ENCODE results near the gene KCNH2.

Gene KCNH2

DNA sequence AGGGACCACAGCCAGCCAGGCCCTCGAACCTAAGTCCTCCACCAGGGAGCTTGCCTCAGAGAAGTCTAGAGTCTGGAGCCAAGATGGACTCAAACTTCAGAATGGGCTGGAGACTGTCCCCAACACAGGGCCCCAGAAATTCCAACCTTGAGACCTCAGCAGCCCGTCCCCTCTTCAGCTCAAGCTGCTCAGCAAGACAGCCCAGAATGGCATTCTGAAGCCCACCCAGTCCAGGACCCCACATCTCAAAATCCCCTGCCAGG, 15.9 kb downstream of the KCNH2 start:
- Histone ChIP-seq H3K9ac (ENCODE audit: low read length) (peak overlapping the region; percentile 34), H3K27ac (ENCODE audit: low read depth, low read length) (peak overlapping the region; percentile 89), H3K4me1 (ENCODE audit: insufficient read depth, low read length) (peaks cover 60% of the 10 kb centered on the region)

DNA sequence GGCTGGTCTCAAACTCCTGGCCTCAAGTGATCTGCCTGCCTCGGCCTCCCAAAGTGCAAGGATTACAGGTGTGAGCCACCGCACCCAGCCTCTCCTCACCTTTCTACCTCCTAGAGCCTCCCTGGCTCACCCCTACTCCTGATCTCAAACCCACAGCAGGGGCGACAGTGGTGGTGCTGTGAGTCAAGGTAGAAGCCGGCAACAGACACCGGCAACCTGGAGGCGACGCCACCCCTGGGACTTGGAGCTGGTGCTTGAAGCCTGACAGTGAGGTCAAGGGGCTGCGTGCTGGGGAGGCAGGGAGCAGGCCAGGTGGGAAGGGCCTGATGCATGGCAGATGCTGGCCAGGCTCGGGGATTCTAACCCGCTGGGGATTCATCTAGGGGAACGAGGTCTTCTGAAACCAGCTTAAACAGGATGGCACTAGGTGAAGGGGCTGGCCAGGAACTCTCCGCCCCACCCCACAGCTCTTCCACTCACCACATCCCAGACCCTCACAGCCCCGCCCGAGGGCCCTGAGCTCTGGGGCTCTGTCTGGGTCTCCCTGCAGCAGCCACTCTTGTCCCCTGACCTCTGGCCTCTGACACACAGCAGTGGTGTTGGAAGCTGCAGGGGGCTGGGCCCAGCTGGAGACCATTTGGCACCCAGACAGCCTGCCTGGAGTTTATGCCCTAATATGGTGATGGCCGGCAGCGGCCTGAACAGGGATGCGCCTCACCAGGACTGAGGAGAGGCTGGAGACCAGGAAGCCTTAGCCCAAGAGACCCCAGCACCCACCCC, 16.4 kb downstream of the KCNH2 start:
- no peaks in the 10 kb centered on the region for H3K9me3 ChIP-seq (ENCODE audit: low read length)
- H3K27me3 ChIP-seq (ENCODE audit: control insufficient read depth in 1 of 2, insufficient read depth in 2 of 2, low read length in 2 of 2), result no peaks in the 10 kb centered on the region
- peaks cover 58% of the 10 kb centered on the region for H3K4me1 ChIP-seq (ENCODE audit: insufficient read depth, low read length)
- H3K27ac ChIP-seq (ENCODE audit: low read depth, low read length), result peak overlapping the region; percentile 89
- H3K4me3 ChIP-seq (ENCODE audit: low read depth in 1 of 2, low read length in 2 of 2), result no peak overlapping the region
- peak overlapping the region; percentile 34 for H3K9ac ChIP-seq (ENCODE audit: low read length)
- H3K36me3 ChIP-seq (ENCODE audit: insufficient read depth, low read length), result no peaks in the 10 kb centered on the region

More for the DNA sequence above, 15.9 kb downstream of the KCNH2 start:
- Histone ChIP-seq H3K9me3 (ENCODE audit: low read length) (no peaks in the 10 kb centered on the region), H3K27me3 (ENCODE audit: control insufficient read depth in 1 of 2, insufficient read depth in 2 of 2, low read length in 2 of 2) (no peaks in the 10 kb centered on the region), H3K36me3 (ENCODE audit: insufficient read depth, low read length) (no peaks in the 10 kb centered on the region), H3K4me3 (ENCODE audit: low read depth in 1 of 2, low read length in 2 of 2) (no peak overlapping the region)

DNA sequence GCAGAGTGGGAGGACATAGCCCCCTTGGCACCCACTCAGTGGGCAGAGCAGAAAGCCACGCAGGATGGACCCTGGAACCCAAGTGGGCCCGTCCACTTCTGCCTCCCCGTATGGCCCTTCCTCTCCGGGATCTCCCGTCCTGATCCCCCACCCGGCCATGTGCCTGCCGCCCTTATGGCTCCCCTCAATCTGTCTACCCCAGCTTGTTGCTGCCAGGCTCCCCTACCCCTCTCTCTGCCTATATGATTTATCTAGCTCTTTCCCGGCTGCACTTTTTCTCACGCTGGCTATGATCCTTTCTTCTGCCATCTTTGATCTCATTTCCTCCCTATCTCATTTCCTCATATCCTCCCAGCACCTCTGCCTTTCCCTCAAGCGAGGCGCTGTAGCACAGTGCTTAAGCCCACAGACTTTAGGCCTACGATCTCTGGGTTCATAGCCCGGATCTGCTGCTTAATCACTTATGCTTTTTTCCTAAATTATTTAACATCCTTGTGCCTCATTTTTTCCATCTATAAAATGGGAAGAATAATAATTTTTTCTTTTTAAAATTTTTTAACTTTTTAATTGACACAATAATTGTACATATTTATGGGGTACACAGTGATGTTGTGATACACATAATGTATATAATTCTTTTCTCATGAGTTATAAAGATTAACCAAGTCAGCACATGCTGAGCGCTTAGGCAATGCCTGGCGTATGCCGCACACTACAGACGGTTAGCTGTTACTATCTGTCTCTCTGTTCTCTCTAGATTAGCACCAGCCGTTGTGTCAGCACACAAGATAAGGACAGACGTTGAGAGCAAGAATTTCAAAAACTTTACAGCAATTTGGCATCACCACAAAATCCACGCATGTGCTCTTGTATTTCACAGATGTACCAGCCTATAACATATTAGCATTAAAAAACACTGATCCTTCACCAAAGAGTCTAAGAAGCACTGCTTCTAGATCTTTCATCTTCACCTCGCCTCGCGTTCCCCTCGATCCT, 18.1 kb downstream of the KCNH2 start:
- Histone ChIP-seq H3K4me1 (ENCODE audit: insufficient read depth, low read length) (peaks cover 56% of the 10 kb centered on the region), H3K9ac (ENCODE audit: low read length) (no peak overlapping the region), H3K4me3 (ENCODE audit: low read depth in 1 of 2, low read length in 2 of 2) (no peak overlapping the region), H3K9me3 (ENCODE audit: low read length) (no peaks in the 10 kb centered on the region), H3K27ac (ENCODE audit: low read depth, low read length) (no peak overlapping the region), H3K27me3 (ENCODE audit: control insufficient read depth in 1 of 2, insufficient read depth in 2 of 2, low read length in 2 of 2) (no peaks in the 10 kb centered on the region), H3K36me3 (ENCODE audit: insufficient read depth, low read length) (no peaks in the 10 kb centered on the region)

DNA sequence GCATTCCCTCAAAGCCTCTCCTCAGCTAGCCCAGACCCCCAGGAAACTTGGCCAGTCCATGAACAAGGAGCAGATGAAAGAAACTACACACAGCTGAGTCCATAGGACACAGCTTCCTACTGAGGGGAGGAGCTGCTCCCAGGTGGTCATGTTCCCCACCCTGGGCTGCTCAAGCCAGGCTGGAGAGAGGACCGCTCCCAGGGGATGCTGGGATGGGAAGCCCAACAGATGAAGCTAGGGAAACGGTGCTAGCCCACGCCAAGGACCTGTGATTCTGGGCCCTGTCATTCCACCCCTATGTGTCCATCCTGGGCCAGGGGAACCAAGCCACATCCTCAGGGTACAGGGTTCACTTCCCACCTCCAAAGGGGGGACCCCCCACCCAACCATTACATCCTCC, 19.0 kb downstream of the KCNH2 start:
- peaks cover 57% of the 10 kb centered on the region for H3K4me1 ChIP-seq (ENCODE audit: insufficient read depth, low read length)
- H3K27me3 ChIP-seq (ENCODE audit: control insufficient read depth in 1 of 2, insufficient read depth in 2 of 2, low read length in 2 of 2), result no peaks in the 10 kb centered on the region
- H3K27ac ChIP-seq (ENCODE audit: low read depth, low read length), result peak overlapping the region; percentile 17
- H3K4me3 ChIP-seq (ENCODE audit: low read depth in 1 of 2, low read length in 2 of 2), result no peak overlapping the region
- H3K9me3 ChIP-seq (ENCODE audit: low read length), result no peaks in the 10 kb centered on the region
- no peaks in the 10 kb centered on the region for H3K36me3 ChIP-seq (ENCODE audit: insufficient read depth, low read length)
- no peak overlapping the region for H3K9ac ChIP-seq (ENCODE audit: low read length)

DNA sequence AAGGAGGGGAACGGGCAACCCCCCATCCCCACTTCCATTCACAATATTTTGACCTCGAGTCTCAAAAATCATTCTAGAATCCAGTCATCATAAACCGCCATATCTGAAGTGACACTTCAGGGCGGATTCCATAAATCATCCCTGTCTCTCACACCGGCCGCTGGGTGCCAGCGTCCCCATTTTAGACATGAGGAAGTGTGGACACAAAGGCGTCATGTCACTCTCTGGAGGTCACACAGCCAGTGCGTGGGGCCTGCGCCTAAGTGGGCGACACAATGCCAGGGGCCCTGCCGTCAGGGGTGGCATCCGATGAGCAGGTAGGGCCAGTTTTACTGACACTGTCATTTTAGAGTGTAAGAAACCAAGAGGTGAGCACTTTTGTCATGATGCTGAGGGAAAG, 19.5 kb downstream of the KCNH2 start:
- Histone ChIP-seq H3K27ac (ENCODE audit: low read depth, low read length) (peak overlapping the region; percentile 17), H3K36me3 (ENCODE audit: insufficient read depth, low read length) (no peaks in the 10 kb centered on the region), H3K27me3 (ENCODE audit: control insufficient read depth in 1 of 2, insufficient read depth in 2 of 2, low read length in 2 of 2) (no peaks in the 10 kb centered on the region), H3K4me1 (ENCODE audit: insufficient read depth, low read length) (peaks cover 57% of the 10 kb centered on the region), H3K9me3 (ENCODE audit: low read length) (no peaks in the 10 kb centered on the region), H3K9ac (ENCODE audit: low read length) (no peak overlapping the region), H3K4me3 (ENCODE audit: low read depth in 1 of 2, low read length in 2 of 2) (no peak overlapping the region)

DNA sequence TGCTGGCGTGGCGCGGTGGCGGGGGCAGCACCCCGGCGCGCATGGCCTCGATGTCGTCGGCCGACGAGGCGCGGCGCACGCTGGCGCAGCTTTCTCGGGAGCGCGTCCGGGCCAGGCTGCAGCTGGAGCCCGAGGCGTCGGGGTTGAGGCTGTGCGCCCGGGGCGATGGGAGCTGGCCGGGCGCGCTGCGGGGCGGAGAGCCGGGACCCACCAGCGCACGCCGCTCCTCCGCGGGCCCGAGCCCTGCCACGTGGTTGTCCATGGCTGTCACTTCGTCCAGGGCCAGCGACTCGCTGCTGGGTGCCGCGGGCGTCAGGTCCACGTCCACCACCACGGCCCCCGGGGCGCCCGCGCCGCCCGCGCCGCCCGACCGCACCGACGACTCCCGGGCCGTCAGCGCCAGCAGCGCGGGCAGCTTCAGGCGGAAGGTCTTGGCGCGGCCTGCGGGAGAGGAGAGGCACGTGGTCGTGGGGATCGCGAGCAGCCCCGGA, 20.0 kb downstream of the KCNH2 start:
- no peak overlapping the region for H3K9ac ChIP-seq (ENCODE audit: low read length)
- peaks cover 57% of the 10 kb centered on the region for H3K4me1 ChIP-seq (ENCODE audit: insufficient read depth, low read length)
- H3K9me3 ChIP-seq (ENCODE audit: low read length), result no peaks in the 10 kb centered on the region
- H3K27ac ChIP-seq (ENCODE audit: low read depth, low read length), result no peak overlapping the region
- H3K36me3 ChIP-seq (ENCODE audit: insufficient read depth, low read length), result no peaks in the 10 kb centered on the region
- H3K27me3 ChIP-seq (ENCODE audit: control insufficient read depth in 1 of 2, insufficient read depth in 2 of 2, low read length in 2 of 2), result no peaks in the 10 kb centered on the region
- H3K4me3 ChIP-seq (ENCODE audit: low read depth in 1 of 2, low read length in 2 of 2), result no peak overlapping the region

DNA sequence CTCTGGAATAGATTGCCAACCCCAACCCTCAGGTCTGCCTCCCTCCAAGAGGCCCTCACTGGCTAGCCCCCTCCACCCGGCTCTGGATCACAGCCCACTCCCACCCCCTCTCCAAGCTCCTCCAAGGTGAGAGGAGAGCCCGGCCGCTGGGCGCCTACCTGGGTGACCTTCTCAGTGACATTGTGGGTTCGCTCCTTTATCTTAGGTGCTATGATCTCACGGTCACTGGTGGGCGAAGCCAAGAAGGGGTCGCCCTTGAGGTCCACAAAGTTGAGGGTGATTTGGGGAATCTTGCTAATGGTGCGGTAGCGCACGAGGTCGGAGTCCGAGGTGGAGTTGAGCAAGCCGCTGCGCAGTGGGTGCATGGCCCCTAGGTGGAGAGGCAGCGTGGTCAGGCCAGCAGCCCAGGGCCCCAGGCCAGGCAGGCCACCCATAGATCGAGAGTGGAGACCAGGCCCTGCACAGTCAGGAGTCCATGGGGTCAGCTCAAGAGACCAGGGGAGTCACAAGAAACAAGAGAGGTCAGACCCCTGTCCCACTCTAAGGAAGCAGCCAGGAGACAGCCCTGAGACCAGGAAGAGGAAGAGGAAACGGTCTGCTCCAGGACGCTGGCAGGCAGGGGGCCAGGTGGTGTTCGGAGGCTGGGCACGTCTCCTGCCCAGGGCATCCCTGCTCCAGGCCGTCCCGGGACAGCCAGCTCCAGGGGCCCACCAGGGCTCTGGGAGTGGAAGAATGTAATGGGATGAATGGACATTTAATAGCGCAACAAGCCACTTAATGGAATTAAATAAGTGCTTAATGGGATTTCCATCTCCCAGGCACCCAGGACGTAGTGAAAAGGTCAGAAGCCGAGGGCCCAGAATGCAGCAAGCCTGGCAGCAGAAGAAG, 20.7 kb downstream of the KCNH2 start:
- no peak overlapping the region for H3K27ac ChIP-seq (ENCODE audit: low read depth, low read length)
- H3K4me1 ChIP-seq (ENCODE audit: insufficient read depth, low read length), result peaks cover 56% of the 10 kb centered on the region

DNA sequence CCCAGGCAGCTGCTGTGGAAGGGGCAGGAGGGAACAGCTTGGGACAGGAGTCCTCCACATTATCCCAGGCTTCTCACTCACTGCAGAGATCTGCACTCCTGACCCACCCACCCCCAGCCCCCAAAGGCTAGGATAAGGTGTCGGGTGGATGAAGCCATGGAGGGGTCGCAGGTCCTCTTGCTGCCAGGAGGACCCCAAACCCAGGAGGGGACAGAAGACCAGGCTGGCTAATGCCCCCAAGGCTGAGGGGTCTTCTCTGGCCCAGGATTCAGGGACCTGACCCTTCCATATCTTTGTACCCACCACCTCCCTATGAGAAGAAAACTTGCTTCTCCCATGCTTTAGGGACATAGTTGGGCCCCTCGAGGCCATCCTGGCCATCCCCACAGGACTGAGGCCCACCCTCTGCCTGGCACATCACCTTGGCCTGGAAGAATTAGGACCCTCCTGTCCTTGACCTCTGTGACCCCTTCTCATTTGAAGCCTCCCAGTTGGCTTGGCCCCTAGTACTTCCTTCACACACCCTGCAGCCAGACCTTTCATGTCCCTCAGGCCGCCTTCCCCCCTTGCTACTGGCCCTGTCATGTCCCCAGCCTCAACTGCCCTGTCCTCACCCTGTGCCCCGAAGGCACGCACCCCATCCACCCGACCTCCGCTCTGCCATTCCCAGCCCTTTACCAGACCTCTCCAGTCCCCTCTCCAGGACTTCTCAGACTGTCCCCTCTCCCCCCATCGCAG, 21.6 kb downstream of the KCNH2 start:
- Histone ChIP-seq H3K4me3 (ENCODE audit: low read depth in 1 of 2, low read length in 2 of 2) (no peak overlapping the region), H3K9ac (ENCODE audit: low read length) (no peak overlapping the region), H3K9me3 (ENCODE audit: low read length) (no peaks in the 10 kb centered on the region), H3K36me3 (ENCODE audit: insufficient read depth, low read length) (peaks cover 9% of the 10 kb centered on the region), H3K4me1 (ENCODE audit: insufficient read depth, low read length) (peaks cover 51% of the 10 kb centered on the region), H3K27ac (ENCODE audit: low read depth, low read length) (peak overlapping the region; percentile 68), H3K27me3 (ENCODE audit: control insufficient read depth in 1 of 2, insufficient read depth in 2 of 2, low read length in 2 of 2) (no peaks in the 10 kb centered on the region)

More for the DNA sequence above, 20.7 kb downstream of the KCNH2 start:
- no peak overlapping the region for H3K4me3 ChIP-seq (ENCODE audit: low read depth in 1 of 2, low read length in 2 of 2)
- H3K9me3 ChIP-seq (ENCODE audit: low read length), result no peaks in the 10 kb centered on the region
- H3K9ac ChIP-seq (ENCODE audit: low read length), result no peak overlapping the region
- H3K27me3 ChIP-seq (ENCODE audit: control insufficient read depth in 1 of 2, insufficient read depth in 2 of 2, low read length in 2 of 2), result no peaks in the 10 kb centered on the region
- peaks cover under 1% of the 10 kb centered on the region for H3K36me3 ChIP-seq (ENCODE audit: insufficient read depth, low read length)

DNA sequence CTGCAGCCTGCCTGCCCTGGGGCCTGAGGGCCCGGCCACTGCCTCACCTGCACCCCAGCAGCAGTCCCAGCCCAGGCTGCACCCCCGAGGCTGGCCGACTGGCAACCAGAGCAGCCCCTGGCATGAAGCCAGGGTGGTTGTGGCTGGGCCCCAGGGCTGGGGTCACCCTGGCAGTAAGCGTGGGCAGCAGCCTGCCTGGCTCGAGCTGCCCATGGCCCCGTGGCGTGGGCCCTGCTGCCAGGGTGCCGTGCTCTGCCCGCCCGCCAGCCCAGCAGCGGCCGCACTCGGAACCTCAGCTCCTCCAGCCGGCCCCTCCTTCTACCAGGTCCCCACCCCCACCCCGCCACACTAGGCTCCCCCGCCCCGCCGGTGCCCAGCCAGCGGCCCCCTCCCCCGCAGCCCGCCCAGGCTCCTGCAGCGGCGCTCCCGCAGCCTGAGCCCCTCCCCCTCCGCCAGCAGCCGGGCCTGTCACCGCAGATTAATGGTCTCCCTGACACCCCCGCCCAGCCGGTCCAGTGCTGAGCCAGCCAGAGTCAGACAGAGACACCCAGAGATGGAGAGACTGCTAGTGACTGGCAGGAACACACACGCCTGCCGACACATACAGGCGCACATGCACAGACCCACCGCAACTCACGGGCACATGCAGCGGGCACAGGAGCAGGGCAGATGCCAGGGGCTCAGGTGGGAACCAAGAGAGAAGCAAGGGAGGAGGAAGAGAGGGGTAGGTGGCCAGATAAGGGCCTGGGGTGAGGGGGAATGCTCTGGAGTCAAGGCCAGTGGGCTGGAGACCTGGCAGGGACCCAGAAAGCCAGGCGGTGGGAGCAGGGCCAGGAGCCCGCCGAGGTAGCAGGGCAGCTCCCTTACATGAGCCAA, 22.4 kb downstream of the KCNH2 start:
- peak overlapping the region; percentile 96 for H3K27ac ChIP-seq (ENCODE audit: low read depth, low read length)
- peak overlapping the region; percentile 51 for H3K9ac ChIP-seq (ENCODE audit: low read length)
- H3K4me1 ChIP-seq (ENCODE audit: insufficient read depth, low read length), result peaks cover 48% of the 10 kb centered on the region
- H3K36me3 ChIP-seq (ENCODE audit: insufficient read depth, low read length), result peaks cover 17% of the 10 kb centered on the region
- peak overlapping the region; percentile 61 to 62 for H3K4me3 ChIP-seq (ENCODE audit: low read depth in 1 of 2, low read length in 2 of 2)
- no peaks in the 10 kb centered on the region for H3K27me3 ChIP-seq (ENCODE audit: control insufficient read depth in 1 of 2, insufficient read depth in 2 of 2, low read length in 2 of 2)
- H3K9me3 ChIP-seq (ENCODE audit: low read length), result no peaks in the 10 kb centered on the region

DNA sequence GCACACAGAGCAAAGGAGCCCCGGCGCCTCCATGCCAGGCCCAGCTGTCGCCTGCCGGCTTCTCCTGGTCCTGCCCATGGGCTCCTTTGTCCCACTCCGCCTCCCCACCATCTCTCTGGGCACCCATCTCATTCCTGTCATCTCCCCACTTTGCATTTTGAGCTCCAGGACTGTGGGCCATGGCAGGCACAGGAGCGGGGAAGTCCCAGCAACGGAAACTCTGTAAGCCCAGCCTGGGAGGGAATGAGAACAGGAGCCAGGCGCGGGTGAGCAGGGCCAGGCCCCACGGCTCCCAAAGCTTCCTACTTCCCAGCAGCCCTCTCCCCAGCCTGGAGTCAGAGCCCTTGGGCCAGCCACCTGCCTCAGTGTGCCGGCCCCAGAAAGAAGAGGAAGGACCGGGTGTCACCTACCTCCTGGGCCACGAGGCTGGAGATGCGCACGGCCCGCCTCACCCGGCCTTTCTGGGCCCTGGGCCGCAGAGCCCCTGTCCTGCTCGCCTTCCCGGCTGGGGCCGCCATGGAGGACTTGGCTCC, 23.1 kb downstream of the KCNH2 start:
- Histone ChIP-seq H3K4me1 (ENCODE audit: insufficient read depth, low read length) (peaks cover 48% of the 10 kb centered on the region), H3K27me3 (ENCODE audit: control insufficient read depth in 1 of 2, insufficient read depth in 2 of 2, low read length in 2 of 2) (no peaks in the 10 kb centered on the region), H3K36me3 (ENCODE audit: insufficient read depth, low read length) (peaks cover 24% of the 10 kb centered on the region), H3K27ac (ENCODE audit: low read depth, low read length) (peak overlapping the region; percentile 96), H3K9ac (ENCODE audit: low read length) (peak overlapping the region; percentile 51), H3K4me3 (ENCODE audit: low read depth in 1 of 2, low read length in 2 of 2) (peak overlapping the region; percentile 61 to 62), H3K9me3 (ENCODE audit: low read length) (no peaks in the 10 kb centered on the region)
